Gastrocnemius medialis (tissue), 4 donors: ENCODE measurements around the gene CCDC51. TPM values are rescaled to one million over a fixed set of nuclear protein-coding genes. Genes with fewer than 3 reads are reported as not detected.

Experiments
- ATAC-seq, 2 donors: fragments of 150-250 bp; one replicate each; pipeline ENCODE4 v1.9.1; 2016
- DNase-seq, 2 donors: peaks; one replicate each; pipeline ENCODE4 v3.0.0-alpha.2; 2019
- H3K27ac ChIP-seq, 4 donors: fragments of 200-600 bp; sonication (generic); 1 replicate in 1 of 4; 2 replicates in 3 of 4; pipeline ENCODE4 v1.5.1; 2016 to 2018; ENCODE audit warnings: mild to moderate bottlenecking in 2 of 4, moderate library complexity in 1 of 4
- H3K27me3 ChIP-seq, 3 donors: fragments of 200-600 bp; sonication (generic) in 2 of 3; 1 replicate in 1 of 3; 2 replicates in 2 of 3; pipeline versions ENCODE4 v1.5.1 to v1.6.0; 2016 to 2019; ENCODE audit warnings: mild to moderate bottlenecking in 1 of 3, moderate library complexity in 1 of 3
- H3K36me3 ChIP-seq, 2 donors: fragments of 200-600 bp; sonication (generic) in 1 of 2; one replicate each; pipeline ENCODE4 v1.5.1; 2017 to 2018
- H3K4me1 ChIP-seq, 2 donors: fragments of 200-600 bp; sonication (generic) in 1 of 2; one replicate each; pipeline ENCODE4 v1.5.1; 2016 to 2017; ENCODE audit warnings: mild to moderate bottlenecking in 2 of 2
- H3K4me3 ChIP-seq, 4 donors: fragments of 200-600 bp; sonication (generic) in 3 of 4; 1 replicate in 1 of 4; 2 replicates in 3 of 4; pipeline ENCODE4 v1.5.1; 2016 to 2019; ENCODE audit warnings: mild to moderate bottlenecking in 2 of 4
- H3K9me3 ChIP-seq, 3 donors: fragments of 200-600 bp; sonication (generic) in 2 of 3; 1 replicate in 1 of 3; 2 replicates in 2 of 3; pipeline ENCODE4 v1.5.1; 2016 to 2019
- CTCF ChIP-seq, 5 experiments: fragments of 450-650 bp in 3 of 5; fragments of 200-600 bp in 2 of 5; sonication (generic) in 2 of 5; IDR thresholded peaks in 4 of 5; conservative IDR thresholded peaks in 1 of 5; 1 replicate in 4 of 5; 2 replicates in 1 of 5; pipeline ENCODE4 v1.5.1; 2016 to 2019; ENCODE audit warnings: antibody characterized with exemption in 5 of 5, mild to moderate bottlenecking in 3 of 5, moderate library complexity in 3 of 5
- POLR2A ChIP-seq, 2 donors: fragments of 450-650 bp; IDR thresholded peaks; one replicate each; pipeline ENCODE4 v1.6.1; 2017; ENCODE audit warnings: antibody characterized with exemption in 2 of 2, mild to moderate bottlenecking in 2 of 2, moderate library complexity in 2 of 2
- in situ Hi-C, 4 donors: fragments of 200-750 bp; cut with MboI; loops; one replicate each; pipeline versions ENCODE4 v1.15.0 to v1.8.0; 2017; ENCODE audit warnings: low sequenced_read_pairs in 4 of 4
- intact Hi-C: fragments of 100-400 bp; cut with DNase I; formaldehyde crosslinking; loops from one replicate; pipeline ENCODE4 v1.15.1; 2023; ENCODE audit warnings: low total_unique reads
- total RNA-seq, 4 donors: library from RNA; depleted of rRNA; stranded (reverse); fragments of >200 nt; gene quantifications; one replicate each; pipeline versions ENCODE4 v1.1.0 to v1.2.3, GENCODE V29; 2016

CCDC51 gene
- total RNA-seq, 4 donors from 2014 or later = 4.9 to 12.2 (median 9.9) TPM

GRCh38 chr3:48418140-48418539 is 21.8 kb downstream of the CCDC51 start:
- ATAC-seq (no peak), DNase-seq (no peak)
- in situ Hi-C loops (no loop called here), intact Hi-C loops (no loop called here)
- H3K27me3 ChIP-seq = no peaks in the 10 kb centered on the region
- H3K9me3 ChIP-seq = no peaks in the 10 kb centered on the region
- no peaks in the 10 kb centered on the region for H3K36me3 ChIP-seq
- H3K4me3 ChIP-seq = no peak overlapping the region
- TF ChIP-seq CTCF (IDR thresholded peaks at IDR 0.05 in 4 of 5, conservative IDR thresholded peaks at IDR 0.05 in 1 of 5) (no peak), POLR2A (IDR thresholded peaks at IDR 0.05) (no peak)
- no peaks in the 10 kb centered on the region for H3K4me1 ChIP-seq
- no peak overlapping the region for H3K27ac ChIP-seq

GRCh38 chr3:48417529-48418108 is 22.3 kb downstream of the CCDC51 start:
- H3K4me3 ChIP-seq = no peak overlapping the region
- H3K27me3 ChIP-seq = no peaks in the 10 kb centered on the region
- intact Hi-C loops (no loop called here), in situ Hi-C loops (no loop called here)
- no peaks in the 10 kb centered on the region for H3K9me3 ChIP-seq
- H3K4me1 ChIP-seq = no peaks in the 10 kb centered on the region
- H3K27ac ChIP-seq = no peak overlapping the region
- ATAC-seq (no peak), DNase-seq (no peak)
- no peaks in the 10 kb centered on the region for H3K36me3 ChIP-seq
- no peak for TF ChIP-seq POLR2A (IDR thresholded peaks at IDR 0.05)
- TF ChIP-seq CTCF (IDR thresholded peaks at IDR 0.05 in 4 of 5, conservative IDR thresholded peaks at IDR 0.05 in 1 of 5) = no peak

- in situ Hi-C loops (no loop called here), intact Hi-C loops (no loop called here)
- Histone ChIP-seq H3K4me1 (no peaks in the 10 kb centered on the region), H3K27ac (no peak overlapping the region), H3K4me3 (no peak overlapping the region), H3K36me3 (no peaks in the 10 kb centered on the region), H3K9me3 (no peaks in the 10 kb centered on the region), H3K27me3 (no peaks in the 10 kb centered on the region)
- TF ChIP-seq POLR2A (IDR thresholded peaks at IDR 0.05) (no peak), CTCF (IDR thresholded peaks at IDR 0.05 in 4 of 5, conservative IDR thresholded peaks at IDR 0.05 in 1 of 5) (no peak)
- ATAC-seq = no peak
- no peak for DNase-seq
These were observed 23.4 kb downstream of the CCDC51 start for GRCh38 chr3:48416546-48416945.

- DNase-seq = no peak
- no peaks in the 10 kb centered on the region for H3K36me3 ChIP-seq
- no peaks in the 10 kb centered on the region for H3K27me3 ChIP-seq
- TF ChIP-seq CTCF (IDR thresholded peaks at IDR 0.05 in 4 of 5, conservative IDR thresholded peaks at IDR 0.05 in 1 of 5) (no peak), POLR2A (IDR thresholded peaks at IDR 0.05) (no peak)
- no peak for ATAC-seq
- H3K4me3 ChIP-seq = no peak overlapping the region
- in situ Hi-C loops = no loop called here
- no peak overlapping the region for H3K27ac ChIP-seq
- H3K4me1 ChIP-seq = no peaks in the 10 kb centered on the region
- intact Hi-C loops = no loop called here
- H3K9me3 ChIP-seq = no peaks in the 10 kb centered on the region
These were observed 23.8 kb downstream of the CCDC51 start for GRCh38 chr3:48416091-48416505.
